Measurements from ENCODE around the gene FRMD4B.
A peak's percentile ranks its signal among the peaks of the same experiment; 100 is the strongest.

FRMD4B gene

GRCh38 chr3:69304396-69304795 lies 81.5 kb downstream of the FRMD4B start:
- DNase-seq (ENCODE audit: low spot score): no peak
- TF ChIP-seq CTCF (IDR thresholded peaks at IDR 0.05; ENCODE audit: borderline replicate concordance, control extremely low read depth, extremely low read depth, insufficient read depth, missing control alignments): no peak
- in situ Hi-C loops (cut with MboI; ENCODE audit: low sequenced_read_pairs, unreplicated experiment): loop anchor here (25.0 kb wide), 1 partner anchor 358 kb away; no protein-coding TSS in a partner anchor

- TF ChIP-seq CTCF (IDR thresholded peaks at IDR 0.05; ENCODE audit: borderline replicate concordance, control extremely low read depth, extremely low read depth, insufficient read depth, missing control alignments): no peak
- in situ Hi-C loops (cut with MboI; ENCODE audit: low sequenced_read_pairs, unreplicated experiment): loop anchor here (25.0 kb wide), 1 partner anchor 362 kb away; no protein-coding TSS in a partner anchor
- DNase-seq (ENCODE audit: low spot score): no peak
Measured at GRCh38 chr3:69300296-69300695, 85.6 kb downstream of the FRMD4B start.

DNA sequence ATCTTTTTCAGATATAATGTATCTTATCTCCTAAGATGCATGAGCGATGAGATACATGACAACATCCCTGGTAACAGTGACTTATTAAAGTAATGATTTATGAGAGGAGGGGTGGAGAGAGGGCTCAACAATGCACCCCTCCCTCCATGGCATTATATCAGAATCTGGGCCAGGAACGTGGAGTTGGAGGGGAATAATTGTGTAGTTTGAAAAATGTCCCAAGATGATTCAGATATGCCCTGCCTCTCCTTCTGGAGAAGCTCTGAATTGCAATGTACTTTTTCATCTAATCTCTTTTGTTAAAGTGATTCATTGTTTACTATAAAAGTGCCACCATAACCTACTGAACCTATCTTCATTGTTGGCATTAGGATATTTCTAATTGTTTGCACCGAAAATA lies 86.5 kb downstream of the FRMD4B start:
- TF ChIP-seq CTCF (IDR thresholded peaks at IDR 0.05; ENCODE audit: borderline replicate concordance, control extremely low read depth, extremely low read depth, insufficient read depth, missing control alignments): no peak
- in situ Hi-C loops (cut with MboI; ENCODE audit: low sequenced_read_pairs, unreplicated experiment): no loop called here
- DNase-seq (ENCODE audit: low spot score): no peak

DNA sequence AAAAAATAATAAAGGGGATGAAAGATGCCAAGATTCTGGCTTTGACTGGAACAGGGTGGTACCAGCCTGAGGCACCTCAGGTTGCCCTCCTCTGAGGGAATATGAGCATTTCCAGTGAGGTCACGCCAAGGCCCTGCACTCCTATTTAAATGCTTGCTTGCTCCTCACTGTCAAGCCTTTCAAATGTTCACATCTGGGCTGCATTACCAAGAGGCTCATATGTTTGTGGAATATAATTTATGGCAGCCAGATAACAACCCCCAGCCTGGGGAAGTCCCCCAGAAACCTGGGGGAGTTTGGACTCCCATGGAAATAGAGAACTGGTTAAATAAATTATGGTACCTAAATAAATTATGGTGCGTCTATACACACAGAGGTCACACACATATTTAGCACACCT lies 88.4 kb downstream of the FRMD4B start:
- DNase-seq (ENCODE audit: low spot score): no peak
- TF ChIP-seq CTCF (IDR thresholded peaks at IDR 0.05; ENCODE audit: borderline replicate concordance, control extremely low read depth, extremely low read depth, insufficient read depth, missing control alignments): no peak
- in situ Hi-C loops (cut with MboI; ENCODE audit: low sequenced_read_pairs, unreplicated experiment): no loop called here

GRCh38 chr3:69296995-69297394 lies 88.9 kb downstream of the FRMD4B start:
- in situ Hi-C loops (cut with MboI; ENCODE audit: low sequenced_read_pairs, unreplicated experiment): no loop called here
- DNase-seq (ENCODE audit: low spot score): no peak
- no peak for TF ChIP-seq CTCF (IDR thresholded peaks at IDR 0.05; ENCODE audit: borderline replicate concordance, control extremely low read depth, extremely low read depth, insufficient read depth, missing control alignments)

GRCh38 chr3:69294014-69294766 lies 91.7 kb downstream of the FRMD4B start:
- TF ChIP-seq CTCF (IDR thresholded peaks at IDR 0.05; ENCODE audit: borderline replicate concordance, control extremely low read depth, extremely low read depth, insufficient read depth, missing control alignments): no peak
- in situ Hi-C loops (cut with MboI; ENCODE audit: low sequenced_read_pairs, unreplicated experiment): no loop called here
- peak; percentile 26 for DNase-seq (ENCODE audit: low spot score)
